G401 (cell line): ENCODE measurements around the gene RAB3B. TPM values are rescaled to one million over a fixed set of nuclear protein-coding genes. Genes with fewer than 3 reads are reported as not detected.
A peak's percentile ranks its signal among the peaks of the same experiment; 100 is the strongest.

Experiments
- DNase-seq: peaks from one replicate; pipeline ENCODE4 v3.0.0-alpha.2; 2015; ENCODE audit warnings: low spot score
- in situ Hi-C: cut with HindIII; loops from 2 replicates; pipeline ENCODE4 v1.10.0; 2016; ENCODE audit warnings: low sequenced_read_pairs, mixed read lengths
- total RNA-seq: library from RNA; depleted of rRNA; stranded (reverse); fragments of >200 nt; shearing (Covaris generic); gene quantifications from 2 replicates; pipeline ENCODE4 v1.2.3, GENCODE V29; 2014

Gene RAB3B
- total RNA-seq, 1 experiment from 2014 or later, result 3.0 TPM

DNA sequence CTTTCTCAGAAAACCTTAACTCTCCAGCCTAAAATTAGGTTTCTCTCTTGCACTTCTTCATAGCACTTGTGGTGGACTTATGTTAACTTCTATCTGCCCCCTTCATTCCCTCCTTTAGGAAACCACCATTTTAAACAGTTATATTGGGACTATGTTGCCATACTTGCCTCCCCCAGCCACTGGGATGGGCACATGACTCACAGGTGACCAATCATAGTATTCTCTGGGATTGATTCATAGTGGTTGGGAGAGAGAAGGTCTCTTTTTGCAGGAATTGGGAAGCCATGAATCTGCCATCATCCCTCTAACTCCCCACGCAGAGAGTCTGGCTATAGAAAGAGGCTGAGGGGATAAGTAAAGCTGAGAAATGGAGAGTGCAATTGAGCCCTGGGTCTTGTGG is 61.6 kb downstream of the RAB3B start:
- in situ Hi-C loops, result no loop called here
- DNase-seq, result no peak

DNA sequence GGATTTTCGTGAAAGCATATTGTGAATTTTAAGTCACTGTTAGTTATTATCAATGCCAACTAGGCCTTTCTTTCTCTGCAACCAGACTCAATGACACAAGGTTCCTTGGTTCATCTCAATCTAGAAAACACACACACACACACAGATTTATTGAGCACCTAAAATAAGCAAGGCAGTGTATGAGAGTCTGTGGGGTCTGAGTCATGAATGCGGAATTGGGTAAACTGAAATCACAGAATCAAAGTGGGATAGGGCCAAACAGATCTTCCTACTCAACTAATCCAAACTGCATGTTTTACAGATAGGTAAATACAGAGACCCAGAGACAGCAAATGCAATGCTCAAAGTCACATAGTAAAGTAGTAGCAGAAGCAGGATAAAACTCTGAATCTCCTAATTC is 63.5 kb downstream of the RAB3B start:
- DNase-seq, result no peak
- in situ Hi-C loops, result no loop called here

GRCh38 chr1:51926171-51926812 is 64.2 kb downstream of the RAB3B start:
- peak; percentile 9 for DNase-seq
- in situ Hi-C loops, result no loop called here

DNA sequence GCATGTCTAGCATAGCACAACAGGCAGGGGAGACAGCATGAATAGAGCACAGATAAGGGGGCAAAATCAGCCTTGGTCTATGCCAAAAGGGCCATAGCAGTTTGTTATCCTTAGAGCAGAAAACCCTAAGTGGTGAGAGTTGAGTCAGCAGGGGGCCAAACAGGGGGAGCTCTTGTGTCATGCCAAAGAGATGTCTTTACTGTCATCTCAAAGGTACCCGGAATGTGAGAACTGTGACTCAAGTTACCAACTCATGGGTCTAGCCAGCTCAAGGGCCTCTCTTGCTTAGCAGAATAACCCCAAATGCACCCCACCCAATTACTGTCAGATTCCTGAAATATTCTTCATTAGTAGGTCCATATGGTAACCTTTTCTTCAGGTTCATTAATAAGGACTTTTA is 66.0 kb downstream of the RAB3B start:
- in situ Hi-C loops, result no loop called here

GRCh38 chr1:51922040-51922439 is 68.5 kb downstream of the RAB3B start:
- no peak for DNase-seq
- in situ Hi-C loops, result no loop called here

More for the DNA sequence above, 66.0 kb downstream of the RAB3B start:
- no peak for DNase-seq

DNA sequence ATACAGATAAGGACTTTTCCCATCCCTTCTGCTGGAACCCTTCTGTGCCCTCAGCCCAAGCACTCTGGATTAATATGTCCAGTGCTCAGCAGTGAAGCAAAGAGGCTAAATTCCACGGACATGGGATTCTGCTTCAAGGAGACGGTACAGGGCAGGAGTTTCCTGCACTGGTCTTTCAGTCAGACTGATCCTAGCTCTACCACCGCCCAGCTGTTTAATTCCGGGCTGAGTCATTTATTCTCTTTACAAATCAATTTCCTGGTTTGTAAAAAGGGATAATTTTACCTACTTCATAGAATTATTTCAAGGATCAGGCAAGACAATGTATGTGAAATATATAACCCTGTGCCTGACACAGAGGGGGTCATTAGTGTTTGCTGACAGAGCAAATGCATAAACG is 70.4 kb downstream of the RAB3B start:
- no peak for DNase-seq

GRCh38 chr1:51919684-51920083 is 70.8 kb downstream of the RAB3B start:
- in situ Hi-C loops, result no loop called here
- DNase-seq, result no peak

More for the DNA sequence above, 70.4 kb downstream of the RAB3B start:
- in situ Hi-C loops, result no loop called here

DNA sequence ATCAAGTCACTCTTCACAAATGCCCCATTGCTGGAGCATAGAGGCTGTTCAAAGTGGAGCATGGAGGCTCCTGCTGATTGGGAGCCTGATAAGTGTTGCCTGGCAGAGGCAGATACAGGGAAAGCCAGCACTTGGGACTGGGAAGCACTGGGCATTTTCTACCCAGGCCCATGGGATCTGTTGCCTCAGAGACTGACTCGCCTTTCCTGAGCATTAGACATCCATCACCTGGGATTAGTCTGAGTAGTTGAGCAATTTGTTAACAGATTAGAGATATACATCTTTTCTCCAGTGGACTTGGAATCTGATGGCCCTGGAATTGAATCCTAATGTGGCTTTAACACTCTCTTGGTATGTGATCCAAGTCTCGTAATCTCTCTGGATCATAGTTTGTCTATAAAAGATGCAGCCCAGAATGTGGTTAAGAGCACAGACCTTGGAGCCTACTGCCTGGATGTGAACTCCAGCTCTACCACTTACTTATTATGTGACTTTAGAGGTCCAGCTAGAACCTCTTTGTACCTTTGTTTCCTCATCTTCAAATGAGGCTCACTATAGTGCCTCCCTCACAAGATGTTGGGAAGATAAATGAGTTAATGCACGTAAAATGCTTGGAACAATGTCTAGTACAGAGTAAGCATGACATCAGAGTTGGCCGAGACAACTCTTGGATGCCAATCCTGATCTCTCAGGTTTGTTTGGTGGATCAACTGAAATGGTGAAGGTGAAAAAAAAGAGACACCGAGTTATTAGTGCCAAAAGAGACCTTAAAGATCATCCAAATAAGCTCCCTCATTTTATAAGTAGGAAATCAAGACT is 73.7 kb downstream of the RAB3B start:
- DNase-seq, result no peak
- in situ Hi-C loops, result no loop called here

DNA sequence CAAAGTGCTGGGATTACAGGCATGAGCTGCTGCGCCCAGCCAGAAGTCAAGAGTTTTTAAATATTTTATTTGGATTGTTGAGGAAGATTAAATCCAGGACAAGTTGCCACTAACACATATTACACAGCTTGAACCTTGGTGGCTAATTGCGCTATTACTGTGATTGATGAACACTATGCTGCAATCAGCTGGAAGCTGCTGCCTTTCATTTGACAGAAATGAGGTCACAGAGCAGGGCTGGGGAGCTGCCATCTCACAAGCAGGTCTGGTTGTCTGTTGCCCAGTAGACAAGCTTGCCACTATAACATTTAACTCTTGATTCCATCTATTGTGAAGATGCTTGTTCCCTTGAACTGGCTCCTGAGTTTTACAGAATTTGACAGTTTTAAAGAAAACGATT is 74.5 kb downstream of the RAB3B start:
- in situ Hi-C loops, result no loop called here
- peak; percentile 8 for DNase-seq

DNA sequence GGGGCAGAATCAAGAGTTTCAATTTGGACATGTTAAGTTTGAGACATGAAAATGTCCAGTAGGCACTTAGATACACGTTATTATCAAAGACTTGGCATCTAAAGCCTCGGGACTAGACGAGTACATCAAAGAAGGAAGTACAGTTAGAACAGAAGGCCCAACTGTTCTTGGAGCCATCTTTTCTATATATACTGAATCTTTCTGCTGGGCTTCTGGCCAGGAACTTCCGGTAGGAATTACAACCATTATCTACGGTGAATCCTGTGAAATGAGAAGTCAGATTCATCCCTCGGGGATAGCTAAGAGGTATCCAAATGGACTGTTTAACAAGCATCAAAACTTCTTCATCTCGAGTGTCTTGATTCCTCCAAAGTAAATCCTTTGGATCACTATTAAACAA is 77.6 kb downstream of the RAB3B start:
- no peak for DNase-seq
- in situ Hi-C loops, result no loop called here

DNA sequence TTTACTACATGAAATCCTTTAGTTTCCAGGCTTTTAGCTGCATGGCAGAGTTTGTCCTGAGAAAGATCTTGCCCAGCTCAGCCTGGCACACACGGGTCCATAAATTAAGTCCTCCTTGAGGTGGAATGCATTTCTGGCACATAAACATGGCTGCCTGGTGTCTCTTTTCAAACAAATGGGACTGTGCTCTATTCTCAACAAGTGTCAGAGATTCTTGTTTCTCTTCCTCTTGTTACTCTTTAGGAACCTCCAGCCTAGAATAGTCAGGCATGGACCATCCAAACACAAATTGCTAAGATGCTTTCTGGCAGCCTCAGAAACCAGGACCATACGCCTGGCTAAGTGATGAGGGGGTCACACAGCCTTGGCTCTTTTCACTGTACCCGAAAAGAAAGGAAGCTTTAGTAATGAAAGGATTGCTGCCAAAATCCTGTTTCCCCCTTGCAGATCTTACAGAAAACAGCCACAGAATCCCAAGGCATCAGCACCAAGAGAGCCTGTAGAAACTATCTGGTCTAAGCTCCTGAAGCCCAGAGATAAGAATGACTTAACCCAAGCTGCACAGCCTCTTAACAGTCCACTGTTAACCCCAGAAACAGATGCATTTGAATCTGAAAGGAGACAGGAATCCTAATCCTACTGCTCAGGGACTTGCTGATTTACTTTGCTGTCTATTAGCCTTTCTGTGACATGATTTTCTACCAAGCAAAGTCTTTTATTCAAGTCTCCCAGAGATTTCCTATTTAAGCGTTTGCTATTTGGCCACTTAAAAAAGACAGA is 80.1 kb downstream of the RAB3B start:
- no peak for DNase-seq
- in situ Hi-C loops, result no loop called here

DNA sequence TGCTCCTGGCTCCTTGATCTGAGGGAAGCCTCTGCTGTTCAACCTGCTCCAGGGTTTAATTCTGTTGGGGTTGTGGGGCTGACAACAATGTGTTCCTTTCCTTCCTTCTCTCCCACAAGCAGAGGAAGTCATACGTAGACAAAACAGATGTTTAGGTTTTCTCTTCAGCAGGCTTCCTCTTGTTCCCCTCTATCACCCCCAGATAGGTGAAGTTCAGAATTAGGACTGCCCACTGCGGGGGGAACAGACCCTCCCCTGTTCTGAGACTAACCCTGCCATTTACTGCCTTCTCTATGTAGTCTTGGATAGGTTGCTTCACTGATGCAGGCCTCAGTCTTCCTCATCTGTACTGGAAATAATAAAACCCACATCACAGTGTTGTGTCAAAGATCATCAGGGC is 82.0 kb downstream of the RAB3B start:
- in situ Hi-C loops, result no loop called here
- no peak for DNase-seq

DNA sequence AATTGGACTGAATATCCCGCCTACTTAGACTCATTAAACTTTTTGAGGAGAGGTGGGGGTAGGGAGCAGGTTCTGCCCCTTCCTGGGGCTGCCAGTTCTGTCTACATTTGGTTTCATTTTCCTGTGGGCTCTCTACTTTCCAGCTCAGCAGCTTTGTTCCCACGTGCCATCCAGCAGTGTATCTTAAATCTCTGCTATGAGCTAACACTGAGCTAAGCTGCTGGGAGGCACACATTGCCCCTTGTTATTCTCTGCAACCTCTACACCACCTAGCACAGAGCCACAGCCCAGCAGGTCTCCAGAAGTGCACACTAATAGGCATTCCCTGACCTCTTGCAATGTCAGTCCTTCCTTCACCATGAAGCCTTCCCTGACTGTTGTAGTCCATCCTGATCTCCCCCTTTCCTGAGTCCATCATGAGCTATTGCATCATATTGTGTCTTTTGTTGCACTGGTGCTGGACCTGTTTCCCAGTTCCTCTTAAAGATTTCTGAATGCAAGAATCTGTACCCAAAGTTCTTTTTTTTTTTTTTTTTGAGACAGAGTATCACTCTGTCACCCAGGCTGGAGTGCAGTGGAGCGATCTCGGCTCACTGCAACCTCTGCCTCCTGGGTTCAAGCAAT is 83.3 kb downstream of the RAB3B start:
- in situ Hi-C loops, result no loop called here

GRCh38 chr1:51906306-51907078 is 84.0 kb downstream of the RAB3B start:
- DNase-seq, result no peak
- in situ Hi-C loops, result no loop called here

More for the DNA sequence above, 83.3 kb downstream of the RAB3B start:
- no peak for DNase-seq

DNA sequence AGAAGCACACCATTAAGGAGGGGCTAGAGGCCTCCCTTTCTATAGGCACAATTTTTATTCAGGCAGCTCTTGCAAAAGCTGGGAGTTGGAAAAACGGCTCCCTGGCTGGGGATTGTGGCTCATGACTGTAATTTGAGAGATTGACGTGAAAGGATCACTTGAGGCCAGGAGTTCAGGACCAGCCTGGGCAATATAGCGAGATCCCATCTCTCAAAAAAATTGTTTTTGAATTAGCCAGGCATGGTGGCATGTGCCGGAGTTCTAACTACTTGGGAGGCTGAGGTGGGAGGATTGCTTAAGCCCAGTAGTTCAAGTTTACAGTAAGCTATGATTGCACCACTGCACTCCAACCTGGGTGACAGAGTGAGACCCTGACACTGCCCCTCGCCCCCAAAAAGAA is 88.0 kb downstream of the RAB3B start:
- in situ Hi-C loops, result no loop called here
- no peak for DNase-seq

DNA sequence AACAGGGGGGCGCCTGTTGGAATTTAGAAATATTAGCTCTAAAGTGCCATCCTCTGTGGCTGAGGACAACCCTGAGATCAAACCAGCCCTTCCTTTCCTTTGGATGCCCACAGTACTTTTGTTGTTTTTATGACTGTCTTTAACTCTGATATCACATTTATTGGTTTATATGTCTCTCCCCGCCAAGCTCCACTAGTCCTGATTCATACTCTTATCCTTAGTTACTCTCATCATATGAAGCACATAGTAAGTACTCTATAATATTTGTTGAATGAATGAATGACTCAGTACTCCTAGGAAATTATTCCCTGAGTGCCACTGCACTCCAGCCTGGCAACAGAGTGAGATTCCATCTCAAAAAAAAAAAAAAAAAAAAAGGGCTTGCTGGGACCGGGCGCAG is 89.3 kb downstream of the RAB3B start:
- in situ Hi-C loops, result no loop called here
- no peak for DNase-seq

DNA sequence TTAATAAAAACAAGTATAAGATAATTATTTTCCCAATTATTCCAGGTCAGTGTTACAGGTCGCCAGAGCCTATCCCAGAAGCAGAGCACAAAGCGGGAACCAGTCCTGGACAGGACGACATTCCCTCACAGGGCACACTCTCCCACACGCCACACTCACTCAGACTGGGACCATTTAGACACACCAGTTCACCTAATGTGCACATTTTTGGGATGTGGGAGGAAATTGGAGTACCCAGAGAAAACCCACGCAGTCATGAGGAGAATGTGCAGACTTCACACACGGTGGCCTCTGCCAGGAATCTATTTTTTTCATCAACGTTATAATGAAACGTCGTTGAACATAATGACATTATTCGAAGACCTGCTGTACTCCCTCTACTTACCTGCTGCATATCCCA is 91.5 kb downstream of the RAB3B start:
- DNase-seq, result no peak
- in situ Hi-C loops, result no loop called here

- in situ Hi-C loops, result no loop called here
- no peak for DNase-seq
Observed at GRCh38 chr1:51898090-51898734, 92.3 kb downstream of the RAB3B start.

GRCh38 chr1:51897699-51898031 is 92.8 kb downstream of the RAB3B start:
- no peak for DNase-seq
- in situ Hi-C loops, result no loop called here
